Osteoblast (primary cell): ENCODE data around the gene PCDHGA1. TPM values are rescaled to one million over a fixed set of nuclear protein-coding genes. Genes with fewer than 3 reads are reported as not detected.
"Not testable (repeated sequence)": the region's sequence is repeated elsewhere in the genome, so short reads cannot be mapped to it uniquely, and the experiment has no call there.

Source experiments
- DNase-seq: peaks from one replicate; pipeline ENCODE4 v3.0.0; 2011; ENCODE audit warnings: low spot score, mixed read lengths; ENCODE audit not compliant: insufficient read length; ENCODE audit errors: missing footprints
- H2AFZ ChIP-seq: 2 replicates; pipeline ENCODE4 v1.6.0; 2011; ENCODE audit warnings: mild to moderate bottlenecking, low read length
- H3K27ac ChIP-seq: 2 replicates; pipeline ENCODE4 v1.5.1; 2011; ENCODE audit warnings: mild to moderate bottlenecking, low read depth, low read length, moderate library complexity
- H3K27me3 ChIP-seq: 2 replicates; pipeline ENCODE4 v1.6.0; 2012; ENCODE audit warnings: mild to moderate bottlenecking, control low read depth, inconsistent platforms, low read length, moderate library complexity; ENCODE audit not compliant: insufficient read depth
- H3K36me3 ChIP-seq: 2 replicates; pipeline ENCODE4 v1.5.1; 2011; ENCODE audit warnings: mild to moderate bottlenecking, low read length, control low read depth, moderate library complexity; ENCODE audit not compliant: insufficient read depth
- H3K4me1 ChIP-seq: 2 replicates; pipeline ENCODE4 v1.5.1; 2011; ENCODE audit warnings: mild to moderate bottlenecking, low read length, control low read depth, moderate library complexity; ENCODE audit not compliant: insufficient read depth
- H3K4me2 ChIP-seq: 2 replicates; pipeline ENCODE4 v1.6.0; 2011; ENCODE audit warnings: mild to moderate bottlenecking, low read length; ENCODE audit not compliant: insufficient read depth
- H3K4me3 ChIP-seq: fragments of 200-600 bp; sonication (generic); 3 replicates; pipeline ENCODE4 v1.5.1; 2012; ENCODE audit warnings: mild to moderate bottlenecking, low read length, inconsistent platforms; ENCODE audit not compliant: insufficient read depth
- H3K79me2 ChIP-seq: 2 replicates; pipeline ENCODE4 v1.6.0; 2012; ENCODE audit warnings: mild to moderate bottlenecking, low read length, control low read depth, inconsistent platforms; ENCODE audit not compliant: insufficient read depth
- H3K9me3 ChIP-seq: 2 replicates; pipeline ENCODE4 v1.5.1; 2011; ENCODE audit warnings: low read depth, low read length, control low read depth
- H4K20me1 ChIP-seq: 2 replicates; pipeline ENCODE4 v1.6.0; 2012; ENCODE audit warnings: mild to moderate bottlenecking, low read length, control low read depth; ENCODE audit not compliant: insufficient read depth
- CTCF ChIP-seq: IDR thresholded peaks from 2 replicates; pipeline ENCODE4 v1.5.1; 2011; ENCODE audit warnings: mild to moderate bottlenecking, low read depth, low read length, moderate library complexity; ENCODE audit errors: extremely low read depth
- total RNA-seq: library from RNA; depleted of rRNA; stranded (reverse); fragments of >200 nt; gene quantifications from 2 replicates; pipeline ENCODE4 v1.2.3, GENCODE V29; 2012

PCDHGA1 gene
- total RNA-seq, 1 donor, result 1.1 TPM

- peak within 1 kb of the TSS; percentile 70 for H3K4me3 ChIP-seq
- peaks cover 11% of the 10 kb centered on the region for H3K9me3 ChIP-seq
- not testable (repeated sequence) for H3K36me3 ChIP-seq, H3K27me3 ChIP-seq, H3K4me1 ChIP-seq, H3K27ac ChIP-seq, H4K20me1 ChIP-seq, H3K79me2 ChIP-seq
- TF ChIP-seq CTCF, result peak; percentile 81
- H2AFZ ChIP-seq, result peak within 1 kb of the TSS; percentile 45
- H3K4me2 ChIP-seq, result peak within 1 kb of the TSS; percentile 75
- DNase-seq, result peak; percentile 94
Observed at GRCh38 chr5:141417494-141418172, 87.3 kb downstream of the PCDHGA1 start, which contains the start of gene PCDHGB7. Gene PCDHGB7, plus strand, starts transcription at chr5:141417677. Its CDS starts 183 bp downstream, at chr5:141417860.

- no peak for TF ChIP-seq CTCF
- Histone ChIP-seq H3K79me2 (peaks cover 11% of the 10 kb centered on the region), H3K4me3 (peak overlapping the region; percentile 14), H3K4me2 (no peak overlapping the region), H4K20me1 (no peaks in the 10 kb centered on the region), H2AFZ (no peak overlapping the region), H3K27me3 (no peaks in the 10 kb centered on the region), H3K9me3 (peaks cover 15% of the 10 kb centered on the region), H3K27ac (no peak overlapping the region), H3K4me1 (peaks cover 8% of the 10 kb centered on the region), H3K36me3 (no peaks in the 10 kb centered on the region)
- DNase-seq, result no peak
Observed at GRCh38 chr5:141419074-141419880, 89.0 kb downstream of the PCDHGA1 start.

GRCh38 chr5:141420855-141421488 is 90.7 kb downstream of the PCDHGA1 start, which contains the start of gene PCDHGA11:
Gene PCDHGA11, plus strand, starts transcription at chr5:141421051. Its CDS starts 177 bp downstream, at chr5:141421228.
- H3K4me2 ChIP-seq, result peak within 1 kb of the TSS; percentile 83
- no peaks in the 10 kb centered on the region for H3K27me3 ChIP-seq
- H3K27ac ChIP-seq, result peak within 1 kb of the TSS; percentile 36
- DNase-seq, result peak; percentile 95
- peak within 1 kb of the TSS; percentile 80 for H2AFZ ChIP-seq
- H3K9me3 ChIP-seq, result peaks cover 15% of the 10 kb centered on the region
- peaks cover 8% of the 10 kb centered on the region for H3K4me1 ChIP-seq
- H4K20me1 ChIP-seq, result no peaks in the 10 kb centered on the region
- H3K4me3 ChIP-seq, result peak within 1 kb of the TSS; percentile 79
- TF ChIP-seq CTCF, result peak; percentile 78
- H3K36me3 ChIP-seq, result no peaks in the 10 kb centered on the region
- peaks cover 11% of the 10 kb centered on the region for H3K79me2 ChIP-seq
